HG03103 (cell line): ENCODE results near the gene CX3CR1.
"Not testable (repeated sequence)": the region's sequence is repeated elsewhere in the genome, so short reads cannot be mapped to it uniquely, and the experiment has no call there.

ENCODE experiments used
- ATAC-seq: cut with Tn5 transposase; IDR thresholded peaks from one replicate; pipeline ENCODE4 v1.9.1; 2021; ENCODE audit warnings: low read depth; ENCODE audit not compliant: unreplicated experiment

Gene CX3CR1

GRCh38 chr3:39228496-39228895, 51.3 kb downstream of the CX3CR1 start:
- no peak for ATAC-seq

GRCh38 chr3:39227596-39227995, 52.2 kb downstream of the CX3CR1 start:
- not testable (repeated sequence) for ATAC-seq

- no peak for ATAC-seq
Measured at GRCh38 chr3:39226106-39226741, 53.6 kb downstream of the CX3CR1 start.

GRCh38 chr3:39224288-39224687, 55.5 kb downstream of the CX3CR1 start:
- no peak for ATAC-seq

GRCh38 chr3:39222939-39223338, 56.9 kb downstream of the CX3CR1 start:
- no peak for ATAC-seq

GRCh38 chr3:39222462-39222861, 57.4 kb downstream of the CX3CR1 start:
- no peak for ATAC-seq

GRCh38 chr3:39221141-39221530, 58.7 kb downstream of the CX3CR1 start:
- no peak for ATAC-seq

- ATAC-seq = no peak
Measured at GRCh38 chr3:39220407-39221140, 59.3 kb downstream of the CX3CR1 start.

GRCh38 chr3:39219702-39220101, 60.1 kb downstream of the CX3CR1 start:
- ATAC-seq = no peak

- ATAC-seq = peak; percentile 94
Measured at GRCh38 chr3:39216176-39216790, 63.6 kb downstream of the CX3CR1 start.

GRCh38 chr3:39213613-39214012, 66.2 kb downstream of the CX3CR1 start:
- no peak for ATAC-seq
